H9 (cell line): ENCODE measurements around the gene SLC12A9. TPM values are rescaled to one million over a fixed set of nuclear protein-coding genes. Genes with fewer than 3 reads are reported as not detected.

Experiments
- DNase-seq: peaks from one replicate; pipeline ENCODE4 v3.0.0-alpha.2; 2017
- H2AFZ ChIP-seq: one replicate; pipeline ENCODE4 v1.6.1; 2013; ENCODE audit warnings: mild to moderate bottlenecking, low read length, control low read depth, moderate library complexity
- H2AK5ac ChIP-seq: 2 replicates; pipeline ENCODE4 v1.6.1; 2013; ENCODE audit warnings: low read length, control low read depth, mixed read lengths; ENCODE audit not compliant: insufficient read length
- H2BK120ac ChIP-seq: one replicate; pipeline ENCODE4 v1.6.1; 2013; ENCODE audit warnings: low read depth, mild to moderate bottlenecking, low read length, control low read depth, inconsistent platforms; ENCODE audit not compliant: poor library complexity, severe bottlenecking
- H2BK12ac ChIP-seq: 2 replicates; pipeline ENCODE4 v1.6.1; 2013; ENCODE audit warnings: low read length, control low read depth, mixed read lengths, low read depth; ENCODE audit not compliant: insufficient read length
- H2BK15ac ChIP-seq: 2 replicates; pipeline ENCODE4 v1.6.1; 2013; ENCODE audit warnings: low read depth, low read length, control low read depth
- H2BK20ac ChIP-seq: one replicate; pipeline ENCODE4 v1.6.1; 2013; ENCODE audit warnings: low read depth, mild to moderate bottlenecking, low read length, control low read depth, inconsistent platforms; ENCODE audit not compliant: poor library complexity, severe bottlenecking
- H2BK5ac ChIP-seq: 2 replicates; pipeline ENCODE4 v1.6.1; 2013; ENCODE audit warnings: low read length, control low read depth, mixed read lengths; ENCODE audit not compliant: insufficient read length
- H3K14ac ChIP-seq: 2 replicates; pipeline ENCODE4 v1.6.1; 2013; ENCODE audit warnings: low read length, control low read depth; ENCODE audit not compliant: insufficient read depth
- H3K18ac ChIP-seq: 2 replicates; pipeline ENCODE4 v1.6.1; 2013; ENCODE audit warnings: low read depth, mild to moderate bottlenecking, mixed read lengths, low read length, control low read depth; ENCODE audit not compliant: insufficient read length
- H3K23ac ChIP-seq: 2 replicates; pipeline ENCODE4 v1.6.1; 2013; ENCODE audit warnings: low read length, control low read depth, mixed read lengths, low read depth; ENCODE audit not compliant: insufficient read length
- H3K23me2 ChIP-seq: 2 replicates; pipeline ENCODE4 v1.6.1; 2013; ENCODE audit warnings: low read depth, mild to moderate bottlenecking, mixed read lengths, low read length, control low read depth; ENCODE audit not compliant: insufficient read length, poor library complexity, severe bottlenecking
- H3K27ac ChIP-seq: 2 replicates; pipeline ENCODE4 v1.5.1; 2013; ENCODE audit warnings: low read length, control low read depth, mixed read lengths, low read depth; ENCODE audit not compliant: insufficient read length
- H3K27me3 ChIP-seq: 2 replicates; pipeline ENCODE4 v1.6.1; 2013; ENCODE audit warnings: low read length, control low read depth, inconsistent platforms; ENCODE audit not compliant: insufficient read depth
- H3K4ac ChIP-seq: 2 replicates; pipeline ENCODE4 v1.6.1; 2013; ENCODE audit warnings: low read depth, mild to moderate bottlenecking, control low read depth, inconsistent platforms, low read length, moderate library complexity
- H3K4me1 ChIP-seq: 2 replicates; pipeline ENCODE4 v1.6.1; 2013; ENCODE audit warnings: low read length, control low read depth, inconsistent platforms; ENCODE audit not compliant: insufficient read depth
- H3K4me2 ChIP-seq: 2 replicates; pipeline ENCODE4 v1.6.1; 2013; ENCODE audit warnings: low read length, control low read depth, mixed read lengths; ENCODE audit not compliant: insufficient read length, insufficient read depth
- H3K56ac ChIP-seq: 2 replicates; pipeline ENCODE4 v1.6.1; 2013; ENCODE audit warnings: low read depth, mild to moderate bottlenecking, mixed read lengths, low read length, control low read depth; ENCODE audit not compliant: insufficient read length
- H3K79me1 ChIP-seq: 2 replicates; pipeline ENCODE4 v1.6.1; 2013; ENCODE audit warnings: low read depth, mild to moderate bottlenecking, moderate library complexity, low read length, control low read depth, inconsistent platforms; ENCODE audit not compliant: insufficient read depth, poor library complexity, severe bottlenecking
- H3K79me2 ChIP-seq: 2 replicates; pipeline ENCODE4 v1.6.1; 2013; ENCODE audit warnings: low read length, control low read depth, inconsistent platforms; ENCODE audit not compliant: insufficient read depth
- H3K9ac ChIP-seq: 2 replicates; pipeline ENCODE4 v1.6.1; 2013; ENCODE audit warnings: low read length, control low read depth, mixed read lengths; ENCODE audit not compliant: insufficient read length; ENCODE audit errors: extremely low read depth
- H3K9me3 ChIP-seq: one replicate; pipeline ENCODE4 v1.6.1; 2013; ENCODE audit warnings: low read depth, low read length, inconsistent platforms; ENCODE audit not compliant: control insufficient read depth
- H3T11ph ChIP-seq: one replicate; pipeline ENCODE4 v1.6.1; 2013; ENCODE audit warnings: mild to moderate bottlenecking, low read length, control low read depth, inconsistent platforms
- H4K20me1 ChIP-seq: one replicate; pipeline ENCODE4 v1.6.1; 2013; ENCODE audit not compliant: control insufficient read depth, insufficient read length, insufficient read depth
- H4K5ac ChIP-seq: 2 replicates; pipeline ENCODE4 v1.6.1; 2013; ENCODE audit warnings: low read depth, mild to moderate bottlenecking, mixed read lengths, low read length, control low read depth; ENCODE audit not compliant: insufficient read length
- H4K8ac ChIP-seq: replicated peaks from 2 replicates; pipeline ENCODE4 v1.6.1; 2013; ENCODE audit warnings: low read length, control low read depth, mixed read lengths, low read depth; ENCODE audit not compliant: insufficient read length
- H4K91ac ChIP-seq: 2 replicates; pipeline ENCODE4 v1.6.1; 2013; ENCODE audit warnings: low read depth, mild to moderate bottlenecking, moderate library complexity, mixed read lengths, low read length, control low read depth; ENCODE audit not compliant: insufficient read length
- H3K27ac Mint-ChIP-seq, 3 experiments: 2 replicates in 2 of 3; 3 replicates in 1 of 3; pipeline ENCODE4 v1.8.0; 2020 to 2021; ENCODE audit warnings: mixed read lengths in 3 of 3, mild to moderate bottlenecking in 1 of 3, moderate library complexity in 1 of 3
- H3K27me3 Mint-ChIP-seq: 2 replicates; pipeline ENCODE4 v1.8.0; 2021; ENCODE audit warnings: low read depth, mild to moderate bottlenecking, moderate library complexity, mixed read lengths
- H3K36me3 Mint-ChIP-seq, 3 experiments: 2 replicates in 2 of 3; 3 replicates in 1 of 3; pipeline ENCODE4 v1.8.0; 2020 to 2021; ENCODE audit warnings: low read depth in 3 of 3, mixed read lengths in 3 of 3; ENCODE audit not compliant: insufficient read depth in 1 of 3
- H3K4me1 Mint-ChIP-seq, 2 experiments: 2 replicates each; pipeline ENCODE4 v1.8.0; 2020; ENCODE audit warnings: mixed read lengths in 2 of 2
- H3K4me3 Mint-ChIP-seq, 2 experiments: 2 replicates in 1 of 2; 3 replicates in 1 of 2; pipeline ENCODE4 v1.8.0; 2020 to 2021; ENCODE audit warnings: mild to moderate bottlenecking in 2 of 2, mixed read lengths in 2 of 2, moderate library complexity in 1 of 2
- H3K9me3 Mint-ChIP-seq, 2 experiments: 2 replicates in 1 of 2; 3 replicates in 1 of 2; pipeline ENCODE4 v1.8.0; 2020; ENCODE audit warnings: mild to moderate bottlenecking in 2 of 2, mixed read lengths in 2 of 2, moderate library complexity in 1 of 2
- WGBS: extraction: QIAGEN DNeasy Blood & Tissue Kit; methylation state at CpG from one replicate; pipeline ENCODE4 v1.1.7; 2013; ENCODE audit warnings: missing lambda C conversion rate, low lambda C conversion rate, mixed read lengths; ENCODE audit not compliant: insufficient read length; ENCODE audit errors: extremely low coverage; 5-methylcytosine and 5-hydroxymethylcytosine counted together
- total RNA-seq: library from RNA; stranded (reverse); gene quantifications from 2 replicates; pipeline ENCODE4 v1.2.1, GENCODE V29; 2021
- TF ChIP-seq, protein P1 (sequence below): fragments of 200-600 bp; sonication (generic); conservative IDR thresholded peaks from 3 replicates; pipeline ENCODE4 v1.8.0; 2021; ENCODE audit warnings: antibody characterized with exemption, mild to moderate bottlenecking

The SLC12A9 gene
- total RNA-seq, 1 experiment from 2014 or later = 43.0 TPM

DNA sequence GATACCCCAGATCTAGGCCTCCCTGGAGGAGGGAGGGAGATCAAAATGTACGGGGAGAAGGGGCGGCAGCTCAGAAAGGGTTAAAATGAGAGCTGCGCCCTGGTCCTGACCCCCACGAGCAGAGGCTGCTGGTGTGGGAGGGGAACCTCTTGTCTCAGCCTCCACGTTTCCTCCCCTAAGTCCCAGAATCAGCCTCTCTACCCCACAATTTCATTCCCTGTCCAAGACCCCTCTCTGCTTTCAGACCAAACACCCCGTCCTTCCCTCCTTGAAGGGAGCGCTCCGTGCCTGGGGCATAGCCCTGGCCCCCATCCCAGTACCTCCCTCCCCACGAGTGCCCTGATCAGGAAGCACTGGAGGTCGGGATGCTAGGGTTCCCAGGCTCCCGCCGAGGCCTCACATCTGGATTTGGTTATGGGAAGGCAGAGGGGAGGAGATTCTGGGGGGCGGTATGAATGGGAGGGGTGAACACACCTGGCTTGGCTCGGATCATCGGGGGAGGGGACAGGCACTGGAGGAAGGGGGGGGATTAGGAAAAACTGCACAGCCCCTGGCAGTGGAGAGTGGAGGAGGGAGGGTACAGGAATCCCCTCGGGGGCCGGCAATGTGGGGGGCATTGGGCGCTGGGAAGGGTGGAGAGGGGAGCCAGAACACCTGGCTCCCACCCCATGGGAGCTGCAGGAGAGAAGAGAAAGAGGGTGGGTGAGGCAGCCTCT lies 27.9 kb upstream of the SLC12A9 start:
- H3K27me3 Mint-ChIP-seq = no peaks in the 10 kb centered on the region; the same call in none of the 2 replicates
- Histone ChIP-seq H3K27ac (no peak overlapping the region), H2BK120ac (no peak overlapping the region), H4K8ac (no peak overlapping the region), H4K5ac (no peak overlapping the region), H3T11ph (no peak overlapping the region), H3K56ac (no peak overlapping the region), H3K9me3 (no peaks in the 10 kb centered on the region), H3K4ac (no peak overlapping the region), H3K79me1 (peaks cover 21% of the 10 kb centered on the region), H3K79me2 (peaks cover 15% of the 10 kb centered on the region), H2AFZ (no peak overlapping the region), H3K27me3 (no peaks in the 10 kb centered on the region), H3K14ac (no peak overlapping the region), H2BK20ac (no peak overlapping the region), H2BK15ac (no peak overlapping the region), H3K23me2 (peaks cover 16% of the 10 kb centered on the region), H3K4me1 (peaks cover 7% of the 10 kb centered on the region; the same call in 1 of the 2 replicates), H4K91ac (no peak overlapping the region), H2BK12ac (no peak overlapping the region), H3K23ac (no peak overlapping the region), H3K4me2 (peak overlapping the region; percentile 97), H2AK5ac (no peak overlapping the region), H3K18ac (no peak overlapping the region), H4K20me1 (no peaks in the 10 kb centered on the region), H3K9ac (peak overlapping the region; percentile 85), H2BK5ac (no peak overlapping the region)
- WGBS = no CpG with 5 or more reads among the region's 18 CpGs
- H3K27ac Mint-ChIP-seq = peak overlapping the region in 2 of 3 experiments; percentile 68 to 95; a peak in 4 of 7 replicates
- peaks cover 0 to 2% of the 10 kb centered on the region in 2 experiments; a peak in 2 of 5 replicates for H3K9me3 Mint-ChIP-seq
- peaks cover 40 to 63% (median 62%) of the 10 kb centered on the region in 3 experiments; a peak in 6 of 7 replicates for H3K36me3 Mint-ChIP-seq
- TF ChIP-seq, protein P1, sequence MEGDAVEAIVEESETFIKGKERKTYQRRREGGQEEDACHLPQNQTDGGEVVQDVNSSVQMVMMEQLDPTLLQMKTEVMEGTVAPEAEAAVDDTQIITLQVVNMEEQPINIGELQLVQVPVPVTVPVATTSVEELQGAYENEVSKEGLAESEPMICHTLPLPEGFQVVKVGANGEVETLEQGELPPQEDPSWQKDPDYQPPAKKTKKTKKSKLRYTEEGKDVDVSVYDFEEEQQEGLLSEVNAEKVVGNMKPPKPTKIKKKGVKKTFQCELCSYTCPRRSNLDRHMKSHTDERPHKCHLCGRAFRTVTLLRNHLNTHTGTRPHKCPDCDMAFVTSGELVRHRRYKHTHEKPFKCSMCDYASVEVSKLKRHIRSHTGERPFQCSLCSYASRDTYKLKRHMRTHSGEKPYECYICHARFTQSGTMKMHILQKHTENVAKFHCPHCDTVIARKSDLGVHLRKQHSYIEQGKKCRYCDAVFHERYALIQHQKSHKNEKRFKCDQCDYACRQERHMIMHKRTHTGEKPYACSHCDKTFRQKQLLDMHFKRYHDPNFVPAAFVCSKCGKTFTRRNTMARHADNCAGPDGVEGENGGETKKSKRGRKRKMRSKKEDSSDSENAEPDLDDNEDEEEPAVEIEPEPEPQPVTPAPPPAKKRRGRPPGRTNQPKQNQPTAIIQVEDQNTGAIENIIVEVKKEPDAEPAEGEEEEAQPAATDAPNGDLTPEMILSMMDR = no peak
- H3K4me3 Mint-ChIP-seq = peak overlapping the region; percentile 90 to 100
- peaks cover 22 to 36% of the 10 kb centered on the region in 2 experiments for H3K4me1 Mint-ChIP-seq
- DNase-seq = no peak
